Pancreas (tissue), 10 donors: ENCODE results near the gene HSPA4. TPM values are rescaled to one million over a fixed set of nuclear protein-coding genes. Genes with fewer than 3 reads are reported as not detected.

Source experiments
- ATAC-seq, 4 donors: fragments of 200-7000 bp; cut with Tn5 transposase; one replicate each; pipeline versions ENCODE4 v1.8.0 to v1.9.1; 2020; ENCODE audit warnings: mild to moderate bottlenecking in 4 of 4, moderate library complexity in 4 of 4
- DNase-seq, 6 donors: peaks; one replicate each; pipeline ENCODE4 v3.0.0-alpha.2; 2020
- FAIRE-seq: peaks from 2 replicates; lab custom pipeline; 2012; peaks lifted over from hg19 to GRCh38; lab: Jason Lieb, UNC
- H3K27ac ChIP-seq, 4 donors: fragments of 200-600 bp; sonication (generic); 1 replicate in 3 of 4; 2 replicates in 1 of 4; pipeline versions ENCODE4 v1.5.0 to v1.8.0; 2020
- H3K27me3 ChIP-seq, 4 donors: fragments of 200-600 bp; one replicate each; pipeline ENCODE4 v1.8.0; 2021
- H3K36me3 ChIP-seq, 3 donors: fragments of 200-600 bp; sonication (generic) in 1 of 3; one replicate each; pipeline versions ENCODE4 v1.5.0 to v1.8.0; 2020 to 2021
- H3K4me1 ChIP-seq, 3 donors: fragments of 200-600 bp; one replicate each; pipeline ENCODE4 v1.8.0; 2021
- H3K4me3 ChIP-seq, 4 donors: fragments of 200-600 bp; sonication (generic) in 2 of 4; one replicate each; pipeline versions ENCODE4 v1.5.0 to v1.8.0; 2020 to 2021
- H3K9me3 ChIP-seq, 4 donors: fragments of 200-600 bp; one replicate each; pipeline ENCODE4 v1.8.0; 2021
- WGBS, 2 donors: extraction: QIAGEN DNeasy Blood & Tissue Kit; methylation state at CpG; one replicate each; pipeline ENCODE4 v1.1.7; 2013; 5-methylcytosine and 5-hydroxymethylcytosine counted together
- intact Hi-C, 3 donors: fragments of 100-400 bp; cut with DNase I; formaldehyde crosslinking; loops; one replicate each; pipeline versions ENCODE4 v1.11.1 to v1.14.2; 2022
- polyA plus RNA-seq, 2 donors: library from polyadenylated mRNA; stranded (reverse); fragments of 200-250 nt; gene quantifications; one replicate each; pipeline ENCODE4 v1.2.3, GENCODE V29; 2013
- total RNA-seq, 6 donors: library from RNA; stranded (reverse); fragmentation: NEBNext Ultra II Directional in 4 of 6; extraction: Animal tissue kit (Norgen Biotek cat#: 25700) in 4 of 6; gene quantifications; one replicate each; pipeline versions ENCODE4 v1.2.1 to v1.2.4, GENCODE V29; 2021 to 2023
- TF ChIP-seq, protein P1 (sequence below), 4 donors: fragments of 200-600 bp; sonication (generic) in 3 of 4; IDR thresholded peaks; one replicate each; pipeline versions ENCODE4 v1.5.0 to v1.8.0; 2021; ENCODE audit warnings: antibody characterized with exemption in 4 of 4
- donor health status: healthy with polysubstance abuse.
- donor health status: DM: no; HTN: no; CAD: no; lungs with moderate emphysema.
- donor health status: DM: no; HTN: no; CAD: no.
- donor health status: control.
- donor health status: control.
- donor health status: Bipolar disorder and iron deficiency.
- donor health status: DM: yes; HTN: yes; CAD: no.
- donor health status: DM: no; HTN: no; CAD: no.
- donor health status: DM: no; HTN: no; CAD: no.
- donor health status: DM: yes; HTN: yes; CAD: no.

The HSPA4 gene
- total and polyA plus RNA-seq, 8 donors: 21.3 to 44.0 (median 32.1) TPM

DNA sequence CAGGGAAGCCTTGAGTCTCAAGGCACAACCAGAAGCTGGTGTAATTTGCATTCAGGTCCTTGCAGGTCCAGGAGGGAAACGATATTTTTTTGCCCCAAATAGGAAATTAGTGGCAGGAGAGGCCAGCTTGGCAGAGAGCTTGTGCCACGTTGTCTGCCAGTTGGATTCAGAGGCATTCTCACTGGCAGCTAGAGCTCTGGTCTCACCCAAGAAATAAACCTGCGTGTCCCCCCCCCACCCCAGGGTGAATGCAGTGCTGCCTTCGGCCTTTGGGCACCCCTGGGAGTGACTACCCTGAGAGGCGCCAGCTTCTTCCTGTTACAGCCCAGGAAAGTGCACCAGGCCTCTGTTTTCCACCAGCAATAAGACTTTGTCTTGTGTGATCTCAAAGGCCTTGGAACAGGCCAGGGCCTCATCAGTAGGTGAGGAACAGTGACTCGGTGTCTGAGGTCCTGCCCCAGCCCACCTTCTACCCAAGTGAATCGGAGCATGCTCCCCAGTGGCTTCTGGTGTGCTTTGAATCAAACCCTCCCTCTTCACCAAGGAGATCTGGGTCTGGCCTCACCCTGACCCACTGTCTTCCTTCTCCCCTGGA, 68.4 kb downstream of the HSPA4 start:
- Histone ChIP-seq H3K4me3 (no peak overlapping the region), H3K27ac (no peak overlapping the region), H3K9me3 (no peaks in the 10 kb centered on the region), H3K4me1 (no peaks in the 10 kb centered on the region), H3K36me3 (no peaks in the 10 kb centered on the region), H3K27me3 (no peaks in the 10 kb centered on the region)
- FAIRE-seq (no peak), DNase-seq (no peak), ATAC-seq (no peak)
- intact Hi-C loops: no loop called here
- 81 to 86% methylated on average over 7 of the region's 7 CpGs for WGBS, 2 donors
- TF ChIP-seq, protein P1, sequence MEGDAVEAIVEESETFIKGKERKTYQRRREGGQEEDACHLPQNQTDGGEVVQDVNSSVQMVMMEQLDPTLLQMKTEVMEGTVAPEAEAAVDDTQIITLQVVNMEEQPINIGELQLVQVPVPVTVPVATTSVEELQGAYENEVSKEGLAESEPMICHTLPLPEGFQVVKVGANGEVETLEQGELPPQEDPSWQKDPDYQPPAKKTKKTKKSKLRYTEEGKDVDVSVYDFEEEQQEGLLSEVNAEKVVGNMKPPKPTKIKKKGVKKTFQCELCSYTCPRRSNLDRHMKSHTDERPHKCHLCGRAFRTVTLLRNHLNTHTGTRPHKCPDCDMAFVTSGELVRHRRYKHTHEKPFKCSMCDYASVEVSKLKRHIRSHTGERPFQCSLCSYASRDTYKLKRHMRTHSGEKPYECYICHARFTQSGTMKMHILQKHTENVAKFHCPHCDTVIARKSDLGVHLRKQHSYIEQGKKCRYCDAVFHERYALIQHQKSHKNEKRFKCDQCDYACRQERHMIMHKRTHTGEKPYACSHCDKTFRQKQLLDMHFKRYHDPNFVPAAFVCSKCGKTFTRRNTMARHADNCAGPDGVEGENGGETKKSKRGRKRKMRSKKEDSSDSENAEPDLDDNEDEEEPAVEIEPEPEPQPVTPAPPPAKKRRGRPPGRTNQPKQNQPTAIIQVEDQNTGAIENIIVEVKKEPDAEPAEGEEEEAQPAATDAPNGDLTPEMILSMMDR (IDR thresholded peaks at IDR 0.05): no peak

DNA sequence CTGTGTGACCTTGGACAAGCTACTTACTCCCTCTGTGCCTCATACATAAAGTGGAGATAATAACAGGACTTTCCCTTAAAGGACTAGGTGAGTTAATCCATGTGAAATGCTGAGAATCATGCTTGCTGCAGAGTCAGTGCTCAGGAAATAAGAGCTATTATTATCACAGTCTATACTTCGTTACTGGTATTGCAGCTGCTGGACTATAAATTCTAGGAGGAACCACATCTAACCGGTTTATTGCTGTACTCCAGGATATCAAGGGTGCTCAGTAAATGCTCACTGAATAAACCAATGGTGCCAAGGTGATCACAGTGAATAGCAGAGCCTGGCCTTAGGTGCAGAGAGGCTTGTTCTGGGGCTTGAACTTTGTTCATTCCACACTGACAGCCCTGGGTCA, 69.3 kb downstream of the HSPA4 start:
- FAIRE-seq: no peak
- Histone ChIP-seq H3K27ac (no peak overlapping the region), H3K9me3 (no peaks in the 10 kb centered on the region), H3K27me3 (no peaks in the 10 kb centered on the region), H3K4me3 (no peak overlapping the region), H3K4me1 (no peaks in the 10 kb centered on the region), H3K36me3 (no peaks in the 10 kb centered on the region)
- 61% methylated on average over 2 of the region's 2 CpGs for WGBS, 2 donors
- no peak for DNase-seq
- peak in 1 of 4 donors; percentile 36 for ATAC-seq
- TF ChIP-seq, protein P1 (IDR thresholded peaks at IDR 0.05): no peak
- intact Hi-C loops: no loop called here

GRCh38 chr5:133121611-133122150, 69.9 kb downstream of the HSPA4 start:
- H3K36me3 ChIP-seq: no peaks in the 10 kb centered on the region
- TF ChIP-seq, protein P1 (IDR thresholded peaks at IDR 0.05): no peak
- FAIRE-seq (no peak), ATAC-seq (no peak), DNase-seq (no peak)
- intact Hi-C loops: no loop called here
- H3K4me3 ChIP-seq: no peak overlapping the region
- no peaks in the 10 kb centered on the region for H3K9me3 ChIP-seq
- 81 to 83% methylated on average over 9 of the region's 9 CpGs for WGBS, 2 donors
- H3K27ac ChIP-seq: no peak overlapping the region
- no peaks in the 10 kb centered on the region for H3K27me3 ChIP-seq
- no peaks in the 10 kb centered on the region for H3K4me1 ChIP-seq

DNA sequence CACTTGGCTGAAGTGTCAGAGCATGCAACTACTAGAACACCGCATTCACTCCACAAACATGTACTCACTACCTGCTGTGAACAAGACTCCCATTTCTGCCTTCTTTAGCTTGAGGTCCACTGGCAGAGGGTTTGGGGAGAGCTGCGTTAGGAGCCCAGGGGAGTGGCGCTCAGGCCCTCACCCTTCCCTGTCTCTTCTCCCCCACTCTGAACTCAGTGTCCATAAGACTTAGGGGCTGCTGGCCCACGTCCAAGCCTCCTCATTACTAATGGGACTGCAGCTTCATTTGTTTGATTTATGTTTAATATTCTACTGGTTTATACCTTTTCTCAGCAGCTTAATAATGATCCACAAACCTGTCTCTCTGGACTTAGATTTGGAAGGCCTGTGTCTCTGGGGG, 70.9 kb downstream of the HSPA4 start:
- intact Hi-C loops: no loop called here
- H3K36me3 ChIP-seq: no peaks in the 10 kb centered on the region
- no peaks in the 10 kb centered on the region for H3K4me1 ChIP-seq
- FAIRE-seq (no peak), ATAC-seq (no peak), DNase-seq (no peak)
- no peaks in the 10 kb centered on the region for H3K27me3 ChIP-seq
- H3K27ac ChIP-seq: no peak overlapping the region
- no peaks in the 10 kb centered on the region for H3K9me3 ChIP-seq
- no peak overlapping the region for H3K4me3 ChIP-seq
- 65 to 69% methylated on average over 4 of the region's 4 CpGs for WGBS, 2 donors
- TF ChIP-seq, protein P1 (IDR thresholded peaks at IDR 0.05): no peak

DNA sequence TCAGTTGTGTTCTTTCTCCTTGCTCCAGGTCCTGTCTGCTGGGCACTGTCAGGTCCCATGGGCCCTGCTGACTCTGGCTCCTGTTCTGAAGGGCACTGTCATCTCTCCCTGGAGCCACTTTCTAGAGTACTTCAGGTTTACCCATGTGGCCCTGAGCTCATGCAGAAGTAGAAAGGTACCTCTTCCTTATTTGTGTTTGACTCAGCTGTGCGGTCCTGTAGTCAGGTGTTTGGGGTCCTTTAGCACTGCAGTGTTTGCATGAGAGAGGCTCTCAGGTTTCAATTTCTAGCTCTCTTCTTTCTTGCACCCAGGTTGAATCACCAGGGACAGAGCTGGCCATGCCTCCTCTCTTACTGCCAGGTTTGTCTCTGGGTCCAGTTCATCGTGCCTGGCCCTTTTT, 71.5 kb downstream of the HSPA4 start:
- TF ChIP-seq, protein P1 (IDR thresholded peaks at IDR 0.05): no peak
- FAIRE-seq: no peak
- Histone ChIP-seq H3K4me3 (no peak overlapping the region), H3K9me3 (no peaks in the 10 kb centered on the region), H3K4me1 (no peaks in the 10 kb centered on the region), H3K36me3 (no peaks in the 10 kb centered on the region), H3K27ac (no peak overlapping the region), H3K27me3 (no peaks in the 10 kb centered on the region)
- no peak for ATAC-seq
- WGBS, 2 donors: 88 to 90% methylated on average over 2 of the region's 2 CpGs
- intact Hi-C loops: no loop called here
- DNase-seq: no peak
